Epithelial cell of proximal tubule (primary cell): ENCODE results near the gene SEZ6L. TPM values are rescaled to one million over a fixed set of nuclear protein-coding genes. Genes with fewer than 3 reads are reported as not detected.

Experiments
- DNase-seq: peaks from one replicate; pipeline ENCODE4 v3.0.0-alpha.2; 2011; ENCODE audit warnings: low read depth
- H3K4me3 ChIP-seq: 2 replicates; pipeline ENCODE4 v1.5.1; 2011; ENCODE audit warnings: low read depth, mild to moderate bottlenecking, low read length
- CTCF ChIP-seq: conservative IDR thresholded peaks from 2 replicates; pipeline ENCODE4 v1.5.1; 2012; ENCODE audit warnings: low read depth, mild to moderate bottlenecking, low read length
- total RNA-seq: library from RNA; depleted of rRNA; stranded (reverse); fragments of >200 nt; gene quantifications from 2 replicates; pipeline ENCODE4 v1.2.3, GENCODE V29; 2015

SEZ6L gene
- total RNA-seq, 1 donor from 2014 or later: not detected

- H3K4me3 ChIP-seq: no peak overlapping the region
- TF ChIP-seq CTCF: no peak
- no peak for DNase-seq
Measured at GRCh38 chr22:26271427-26271826, 102.2 kb downstream of the SEZ6L start.

- no peak overlapping the region for H3K4me3 ChIP-seq
- DNase-seq: no peak
- no peak for TF ChIP-seq CTCF
Measured at GRCh38 chr22:26273011-26273675, 103.9 kb downstream of the SEZ6L start.

DNA sequence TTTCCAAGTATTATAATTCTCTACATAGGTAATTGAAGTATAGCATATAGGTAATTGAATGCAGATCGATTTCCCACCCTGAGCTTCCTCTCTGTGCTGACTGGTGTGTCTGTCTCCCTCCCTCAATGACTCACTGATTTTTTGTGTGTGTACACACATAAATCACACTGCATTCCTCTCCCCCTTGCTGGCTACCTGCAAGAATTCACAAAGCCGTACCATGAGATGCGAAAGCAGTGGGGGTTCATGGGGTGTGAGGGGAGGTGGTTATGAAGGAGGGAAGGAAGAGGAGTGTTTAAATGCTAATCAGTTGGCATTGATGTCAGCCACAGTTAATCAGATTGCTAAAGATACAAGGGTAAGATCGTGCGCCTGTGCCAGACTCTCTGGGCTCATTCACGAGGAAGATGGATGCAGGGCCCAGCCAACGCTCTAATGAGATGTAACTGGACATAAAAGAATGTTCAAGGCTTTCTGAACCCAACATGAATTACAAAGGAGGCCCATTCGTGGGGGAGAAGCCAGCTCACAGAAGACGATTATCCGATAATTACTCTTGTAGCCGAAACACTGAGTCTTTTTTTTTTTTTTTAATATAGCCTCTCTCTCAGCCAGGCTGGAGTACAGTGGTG, 107.4 kb downstream of the SEZ6L start:
- no peak overlapping the region for H3K4me3 ChIP-seq
- no peak for DNase-seq
- TF ChIP-seq CTCF: no peak

- no peak overlapping the region for H3K4me3 ChIP-seq
- DNase-seq: no peak
- no peak for TF ChIP-seq CTCF
Measured at GRCh38 chr22:26281941-26282340, 112.7 kb downstream of the SEZ6L start.

- no peak for DNase-seq
- no peak for TF ChIP-seq CTCF
- H3K4me3 ChIP-seq: no peak overlapping the region
Measured at GRCh38 chr22:26283330-26283729, 114.1 kb downstream of the SEZ6L start.

DNA sequence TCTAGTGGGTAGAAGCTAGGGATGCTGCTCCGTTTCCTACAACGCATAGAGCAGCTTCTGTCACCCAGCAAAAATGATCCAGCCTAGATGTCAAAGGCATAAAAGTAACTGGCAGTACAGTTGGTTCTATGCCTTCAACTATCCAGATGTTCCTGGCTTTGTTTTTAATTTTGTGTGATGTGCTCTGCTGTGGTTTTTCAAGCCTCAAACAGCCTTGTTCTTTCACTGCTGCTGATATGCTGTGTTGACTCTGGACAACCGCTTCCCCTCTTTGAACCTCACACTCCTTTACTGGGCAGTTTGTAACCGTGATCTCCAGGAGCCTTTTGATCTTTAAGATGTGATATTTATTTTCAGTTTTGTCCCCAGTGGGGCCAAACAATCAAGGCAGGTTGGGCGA, 116.4 kb downstream of the SEZ6L start:
- H3K4me3 ChIP-seq: no peak overlapping the region
- no peak for TF ChIP-seq CTCF
- DNase-seq: no peak
